ENCODE results near the gene RAB11FIP4.

RAB11FIP4 gene

DNA sequence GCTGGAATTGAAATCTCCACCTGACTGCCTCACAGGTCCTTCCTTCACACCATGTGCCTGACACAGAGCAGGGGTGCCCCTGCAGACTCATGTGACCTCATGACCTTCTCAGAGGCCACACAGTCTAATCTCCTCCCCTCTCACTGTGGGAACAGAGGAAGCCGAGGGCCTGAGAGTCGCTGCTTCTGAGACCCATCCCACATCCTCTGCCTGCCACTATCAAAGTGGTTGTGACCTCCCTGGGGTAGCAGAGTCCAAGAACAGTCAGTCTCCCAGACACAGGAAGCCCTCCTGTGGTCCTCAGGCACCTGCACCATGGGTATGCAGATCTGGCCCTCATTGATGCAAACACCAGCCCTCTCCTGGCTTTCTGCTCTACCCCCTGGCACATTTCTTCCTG is 78.5 kb downstream of the RAB11FIP4 start:
- H3K9me3 ChIP-seq (ENCODE audit: control insufficient read depth, low read length), result no peaks in the 10 kb centered on the region
- no peak overlapping the region for H3K4me3 ChIP-seq (ENCODE audit: low read depth, low read length)
- H3K4me1 ChIP-seq, result peaks cover 9% of the 10 kb centered on the region
- H3K79me2 ChIP-seq, result peaks cover 2% of the 10 kb centered on the region
- TF ChIP-seq, protein P1, sequence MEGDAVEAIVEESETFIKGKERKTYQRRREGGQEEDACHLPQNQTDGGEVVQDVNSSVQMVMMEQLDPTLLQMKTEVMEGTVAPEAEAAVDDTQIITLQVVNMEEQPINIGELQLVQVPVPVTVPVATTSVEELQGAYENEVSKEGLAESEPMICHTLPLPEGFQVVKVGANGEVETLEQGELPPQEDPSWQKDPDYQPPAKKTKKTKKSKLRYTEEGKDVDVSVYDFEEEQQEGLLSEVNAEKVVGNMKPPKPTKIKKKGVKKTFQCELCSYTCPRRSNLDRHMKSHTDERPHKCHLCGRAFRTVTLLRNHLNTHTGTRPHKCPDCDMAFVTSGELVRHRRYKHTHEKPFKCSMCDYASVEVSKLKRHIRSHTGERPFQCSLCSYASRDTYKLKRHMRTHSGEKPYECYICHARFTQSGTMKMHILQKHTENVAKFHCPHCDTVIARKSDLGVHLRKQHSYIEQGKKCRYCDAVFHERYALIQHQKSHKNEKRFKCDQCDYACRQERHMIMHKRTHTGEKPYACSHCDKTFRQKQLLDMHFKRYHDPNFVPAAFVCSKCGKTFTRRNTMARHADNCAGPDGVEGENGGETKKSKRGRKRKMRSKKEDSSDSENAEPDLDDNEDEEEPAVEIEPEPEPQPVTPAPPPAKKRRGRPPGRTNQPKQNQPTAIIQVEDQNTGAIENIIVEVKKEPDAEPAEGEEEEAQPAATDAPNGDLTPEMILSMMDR (IDR thresholded peaks at IDR 0.05), result no peak
- H3K4me2 ChIP-seq (ENCODE audit: low read length), result no peak overlapping the region
- no peak overlapping the region for H3K27ac ChIP-seq
- no peaks in the 10 kb centered on the region for H3K36me3 ChIP-seq (ENCODE audit: control insufficient read depth, insufficient read depth, low read length)
- no peak overlapping the region for H2AFZ ChIP-seq
- H3K27me3 ChIP-seq (ENCODE audit: control insufficient read depth, insufficient read depth, low read length), result no peaks in the 10 kb centered on the region
- H3K9ac ChIP-seq, result no peak overlapping the region

DNA sequence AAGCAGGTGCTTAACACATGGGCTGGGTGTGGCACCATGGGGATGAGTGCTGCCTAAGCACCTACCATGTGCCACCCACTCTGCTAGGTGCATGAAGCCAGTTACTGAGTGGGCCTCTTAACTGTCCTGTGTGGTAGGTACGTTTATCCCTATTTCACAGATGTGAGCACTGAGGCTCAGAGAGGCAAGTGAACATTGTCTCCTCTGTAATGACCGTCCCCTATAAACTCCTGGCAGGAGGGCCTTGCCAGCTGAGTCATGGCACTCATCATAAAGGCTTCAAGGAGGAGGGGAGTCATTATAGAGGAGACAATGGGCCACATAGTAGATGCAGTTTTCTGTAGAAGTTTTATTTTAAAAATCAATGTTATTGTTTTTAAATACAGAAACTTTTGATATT is 79.1 kb downstream of the RAB11FIP4 start:
- Histone ChIP-seq H3K27ac (no peak overlapping the region), H3K79me2 (peaks cover 2% of the 10 kb centered on the region), H3K4me3 (ENCODE audit: low read depth, low read length) (no peak overlapping the region), H3K4me2 (ENCODE audit: low read length) (no peak overlapping the region), H3K27me3 (ENCODE audit: control insufficient read depth, insufficient read depth, low read length) (no peaks in the 10 kb centered on the region), H3K36me3 (ENCODE audit: control insufficient read depth, insufficient read depth, low read length) (no peaks in the 10 kb centered on the region), H3K4me1 (peaks cover 15% of the 10 kb centered on the region), H3K9ac (no peak overlapping the region), H2AFZ (no peak overlapping the region), H3K9me3 (ENCODE audit: control insufficient read depth, low read length) (no peaks in the 10 kb centered on the region)
- TF ChIP-seq, protein P1 (IDR thresholded peaks at IDR 0.05), result no peak

DNA sequence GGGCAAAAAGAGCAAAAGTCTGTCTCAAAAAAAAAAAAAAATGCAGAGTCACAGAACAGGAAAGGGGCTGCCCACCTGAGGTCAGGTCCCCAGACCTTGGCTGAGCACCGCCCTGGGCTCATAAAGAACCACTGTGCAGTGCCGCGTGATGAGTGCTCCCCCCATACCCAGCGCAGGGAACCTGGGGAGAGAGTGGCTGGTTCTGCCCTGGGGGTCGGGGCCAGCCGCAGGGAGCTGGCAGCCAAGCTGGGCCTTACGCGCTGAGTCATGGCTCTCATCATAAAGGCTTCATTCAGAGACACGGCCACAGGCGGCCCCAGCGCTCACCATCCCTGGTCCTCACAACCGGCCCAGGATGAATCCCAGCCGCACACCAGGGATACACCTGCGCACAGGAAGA is 80.7 kb downstream of the RAB11FIP4 start:
- H3K4me2 ChIP-seq (ENCODE audit: low read length), result no peak overlapping the region
- H3K79me2 ChIP-seq, result peaks cover 2% of the 10 kb centered on the region
- H3K4me3 ChIP-seq (ENCODE audit: low read depth, low read length), result no peak overlapping the region
- H3K27ac ChIP-seq, result no peak overlapping the region
- H3K36me3 ChIP-seq (ENCODE audit: control insufficient read depth, insufficient read depth, low read length), result no peaks in the 10 kb centered on the region
- H3K4me1 ChIP-seq, result peaks cover 18% of the 10 kb centered on the region
- no peaks in the 10 kb centered on the region for H3K27me3 ChIP-seq (ENCODE audit: control insufficient read depth, insufficient read depth, low read length)
- TF ChIP-seq, protein P1 (IDR thresholded peaks at IDR 0.05), result no peak
- no peak overlapping the region for H3K9ac ChIP-seq
- no peak overlapping the region for H2AFZ ChIP-seq
- no peaks in the 10 kb centered on the region for H3K9me3 ChIP-seq (ENCODE audit: control insufficient read depth, low read length)

DNA sequence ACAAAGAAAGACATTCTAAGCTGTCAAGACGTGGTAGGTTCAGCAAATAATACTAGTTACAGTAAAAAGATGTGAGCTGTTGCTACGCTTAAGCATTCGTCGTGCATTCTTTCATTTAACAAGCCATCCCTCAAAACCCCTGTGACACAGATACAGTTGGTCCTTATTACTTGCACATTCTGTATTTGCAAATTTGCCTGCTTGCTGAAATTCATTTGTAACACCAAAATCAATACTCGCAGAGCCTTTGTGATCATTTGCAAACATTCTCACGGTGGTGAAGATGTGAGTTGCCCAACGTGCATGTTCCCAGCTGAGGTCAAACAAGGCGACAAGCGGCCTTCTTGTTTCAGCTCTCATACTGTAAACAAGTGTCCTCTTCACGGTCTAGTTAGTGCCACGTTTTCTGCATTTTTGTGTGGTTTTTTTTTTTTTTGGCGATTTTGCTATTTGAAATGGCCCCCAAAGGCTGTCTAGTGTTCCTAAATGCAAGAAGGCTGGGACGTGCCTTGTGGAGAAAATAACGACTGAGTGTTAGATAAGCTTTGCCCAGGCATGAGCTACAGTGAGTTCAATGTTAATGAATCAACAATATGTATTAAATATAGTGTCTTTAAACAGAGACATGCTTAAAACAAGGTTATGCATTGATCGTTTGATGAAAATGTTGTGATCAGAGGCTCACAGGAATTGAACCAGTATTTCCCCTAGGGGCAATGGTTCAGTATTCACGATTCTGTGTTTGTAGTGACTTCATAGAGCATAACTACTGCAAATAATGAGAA is 84.1 kb downstream of the RAB11FIP4 start:
- Histone ChIP-seq H3K9me3 (ENCODE audit: control insufficient read depth, low read length) (no peaks in the 10 kb centered on the region), H3K79me2 (no peaks in the 10 kb centered on the region), H3K4me1 (peaks cover 13% of the 10 kb centered on the region), H2AFZ (no peak overlapping the region), H3K9ac (no peak overlapping the region), H3K4me3 (ENCODE audit: low read depth, low read length) (no peak overlapping the region), H3K27me3 (ENCODE audit: control insufficient read depth, insufficient read depth, low read length) (no peaks in the 10 kb centered on the region), H3K36me3 (ENCODE audit: control insufficient read depth, insufficient read depth, low read length) (no peaks in the 10 kb centered on the region), H3K27ac (no peak overlapping the region), H3K4me2 (ENCODE audit: low read length) (peak overlapping the region; percentile 29)
- TF ChIP-seq, protein P1 (IDR thresholded peaks at IDR 0.05), result no peak
